Measurements from ENCODE around the gene UGT3A2.

UGT3A2 gene

DNA sequence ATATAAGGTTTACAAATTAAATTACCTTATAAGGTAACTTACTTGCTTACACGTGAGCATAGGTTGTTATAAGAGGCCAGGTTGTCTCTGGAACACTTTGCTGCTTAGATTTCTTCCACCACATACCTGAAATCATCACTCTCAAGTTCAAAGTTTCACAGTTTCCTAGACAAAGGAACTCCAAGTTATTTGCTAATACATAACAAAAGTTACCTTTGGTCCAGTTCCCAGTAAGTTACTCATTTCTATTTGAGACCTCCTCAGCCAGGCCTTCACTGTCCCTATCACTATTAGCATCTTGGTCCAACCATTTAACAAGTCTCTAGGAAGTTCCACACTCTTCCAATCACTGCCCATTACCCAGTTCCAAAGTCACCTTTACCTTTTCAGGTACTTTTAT, 57.0 kb downstream of the UGT3A2 start:
- no peak overlapping the region for H3K4me3 ChIP-seq (ENCODE audit: low read depth, low read length)
- DNase-seq (ENCODE audit: low read depth) = no peak
- TF ChIP-seq, protein P1, sequence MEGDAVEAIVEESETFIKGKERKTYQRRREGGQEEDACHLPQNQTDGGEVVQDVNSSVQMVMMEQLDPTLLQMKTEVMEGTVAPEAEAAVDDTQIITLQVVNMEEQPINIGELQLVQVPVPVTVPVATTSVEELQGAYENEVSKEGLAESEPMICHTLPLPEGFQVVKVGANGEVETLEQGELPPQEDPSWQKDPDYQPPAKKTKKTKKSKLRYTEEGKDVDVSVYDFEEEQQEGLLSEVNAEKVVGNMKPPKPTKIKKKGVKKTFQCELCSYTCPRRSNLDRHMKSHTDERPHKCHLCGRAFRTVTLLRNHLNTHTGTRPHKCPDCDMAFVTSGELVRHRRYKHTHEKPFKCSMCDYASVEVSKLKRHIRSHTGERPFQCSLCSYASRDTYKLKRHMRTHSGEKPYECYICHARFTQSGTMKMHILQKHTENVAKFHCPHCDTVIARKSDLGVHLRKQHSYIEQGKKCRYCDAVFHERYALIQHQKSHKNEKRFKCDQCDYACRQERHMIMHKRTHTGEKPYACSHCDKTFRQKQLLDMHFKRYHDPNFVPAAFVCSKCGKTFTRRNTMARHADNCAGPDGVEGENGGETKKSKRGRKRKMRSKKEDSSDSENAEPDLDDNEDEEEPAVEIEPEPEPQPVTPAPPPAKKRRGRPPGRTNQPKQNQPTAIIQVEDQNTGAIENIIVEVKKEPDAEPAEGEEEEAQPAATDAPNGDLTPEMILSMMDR (IDR thresholded peaks at IDR 0.05; ENCODE audit: insufficient read depth, low read depth, low read length, missing control alignments) = no peak

DNA sequence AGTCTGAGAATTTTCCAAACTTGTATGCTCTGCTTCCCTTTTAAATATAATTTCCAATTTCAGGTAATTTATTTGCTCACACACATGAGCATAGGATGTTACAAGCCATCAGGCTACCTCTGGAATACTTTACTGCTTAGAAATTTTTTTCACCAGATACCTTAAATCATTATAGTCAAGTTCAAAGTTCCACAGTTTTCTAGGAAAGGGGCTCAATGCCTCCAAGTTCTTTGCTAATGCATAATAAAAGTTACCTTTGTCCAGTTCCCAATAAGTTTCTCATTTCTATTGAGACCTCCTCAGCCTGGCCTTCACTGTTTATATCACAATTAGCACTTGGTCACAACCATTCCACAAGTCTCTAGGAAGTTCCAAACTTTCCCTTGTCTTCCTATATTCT, 59.3 kb downstream of the UGT3A2 start:
- H3K4me3 ChIP-seq (ENCODE audit: low read depth, low read length) = no peak overlapping the region
- TF ChIP-seq, protein P1 (IDR thresholded peaks at IDR 0.05; ENCODE audit: insufficient read depth, low read depth, low read length, missing control alignments) = no peak
- DNase-seq (ENCODE audit: low read depth) = no peak

DNA sequence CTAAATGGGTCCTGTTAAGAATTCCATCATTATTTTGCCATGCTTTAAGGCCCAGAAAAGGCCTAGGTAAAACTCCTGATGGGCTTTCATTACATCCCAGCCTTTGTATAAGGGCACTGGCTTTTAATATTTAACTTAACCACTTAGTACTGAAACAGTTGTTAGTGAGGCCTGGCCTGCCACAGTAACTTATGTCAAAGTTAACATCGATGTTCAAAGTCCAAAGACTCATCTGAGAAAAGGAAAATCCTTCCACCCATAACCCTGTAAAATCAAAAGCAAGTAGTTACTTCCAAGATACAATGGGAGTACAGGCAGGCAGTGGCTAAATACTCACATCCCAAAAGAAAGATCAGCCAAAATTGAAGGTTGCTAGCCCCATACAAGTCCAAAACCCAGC, 60.5 kb downstream of the UGT3A2 start:
- TF ChIP-seq, protein P1 (IDR thresholded peaks at IDR 0.05; ENCODE audit: insufficient read depth, low read depth, low read length, missing control alignments) = no peak
- H3K4me3 ChIP-seq (ENCODE audit: low read depth, low read length) = no peak overlapping the region
- DNase-seq (ENCODE audit: low read depth) = no peak

DNA sequence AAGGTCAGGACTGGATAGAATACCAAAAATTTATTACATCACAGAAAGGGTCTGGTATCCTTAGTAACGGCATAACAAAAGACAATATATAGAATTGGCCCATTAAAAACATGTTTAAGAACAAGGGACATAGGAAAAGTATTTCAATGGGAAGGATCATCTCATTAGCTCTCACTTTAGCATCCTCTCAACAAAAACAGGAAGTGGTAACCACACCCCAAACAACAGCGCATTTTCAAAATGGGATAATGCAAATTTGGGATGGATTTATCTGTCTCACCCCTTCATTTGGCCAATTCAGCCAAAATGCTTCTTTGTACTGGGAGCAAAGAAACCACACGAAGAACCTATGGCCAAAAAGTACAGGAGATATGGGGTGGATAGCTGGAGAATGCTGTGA, 65.7 kb downstream of the UGT3A2 start:
- TF ChIP-seq, protein P1 (IDR thresholded peaks at IDR 0.05; ENCODE audit: insufficient read depth, low read depth, low read length, missing control alignments) = no peak
- H3K4me3 ChIP-seq (ENCODE audit: low read depth, low read length) = no peak overlapping the region
- DNase-seq (ENCODE audit: low read depth) = no peak

DNA sequence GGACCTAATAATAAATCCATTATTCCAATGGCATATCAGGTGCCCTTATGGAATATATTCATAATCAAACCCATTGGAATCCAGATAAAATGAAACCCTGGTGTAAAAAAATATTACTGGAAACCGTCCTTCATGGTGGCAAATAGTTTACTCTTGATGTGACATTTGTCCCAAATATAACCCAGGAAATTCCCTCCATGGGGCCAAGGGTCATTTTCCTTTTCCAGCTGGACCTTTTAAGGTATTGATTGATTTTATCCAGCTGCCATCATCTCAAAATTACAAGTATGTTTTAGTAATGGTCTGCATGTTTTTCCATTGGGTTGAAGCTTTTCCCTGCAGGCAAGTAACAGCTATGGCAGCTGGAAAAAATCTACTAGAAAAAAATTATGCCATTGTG, 67.1 kb downstream of the UGT3A2 start:
- TF ChIP-seq, protein P1 (IDR thresholded peaks at IDR 0.05; ENCODE audit: insufficient read depth, low read depth, low read length, missing control alignments) = no peak
- DNase-seq (ENCODE audit: low read depth) = no peak
- no peak overlapping the region for H3K4me3 ChIP-seq (ENCODE audit: low read depth, low read length)

DNA sequence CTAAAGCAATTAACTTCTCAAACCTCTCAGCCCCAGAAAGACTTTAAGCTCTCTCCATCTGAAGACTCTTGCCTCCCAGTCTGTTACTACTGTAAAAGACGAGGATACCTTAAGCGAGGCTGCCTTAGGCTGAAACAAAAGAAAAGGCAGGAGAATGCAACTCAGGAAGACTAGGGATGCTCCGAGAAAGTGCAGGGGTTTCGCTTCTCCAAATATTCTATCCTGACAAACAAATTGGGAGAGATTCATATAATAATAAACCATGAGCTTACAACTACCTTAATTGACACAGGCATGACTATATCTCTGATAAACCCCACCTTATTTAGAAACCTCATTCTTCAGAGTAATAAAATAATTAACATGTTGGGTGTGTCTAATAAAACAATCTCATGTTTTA, 70.6 kb downstream of the UGT3A2 start:
- H3K4me3 ChIP-seq (ENCODE audit: low read depth, low read length) = no peak overlapping the region
- TF ChIP-seq, protein P1 (IDR thresholded peaks at IDR 0.05; ENCODE audit: insufficient read depth, low read depth, low read length, missing control alignments) = no peak
- no peak for DNase-seq (ENCODE audit: low read depth)

DNA sequence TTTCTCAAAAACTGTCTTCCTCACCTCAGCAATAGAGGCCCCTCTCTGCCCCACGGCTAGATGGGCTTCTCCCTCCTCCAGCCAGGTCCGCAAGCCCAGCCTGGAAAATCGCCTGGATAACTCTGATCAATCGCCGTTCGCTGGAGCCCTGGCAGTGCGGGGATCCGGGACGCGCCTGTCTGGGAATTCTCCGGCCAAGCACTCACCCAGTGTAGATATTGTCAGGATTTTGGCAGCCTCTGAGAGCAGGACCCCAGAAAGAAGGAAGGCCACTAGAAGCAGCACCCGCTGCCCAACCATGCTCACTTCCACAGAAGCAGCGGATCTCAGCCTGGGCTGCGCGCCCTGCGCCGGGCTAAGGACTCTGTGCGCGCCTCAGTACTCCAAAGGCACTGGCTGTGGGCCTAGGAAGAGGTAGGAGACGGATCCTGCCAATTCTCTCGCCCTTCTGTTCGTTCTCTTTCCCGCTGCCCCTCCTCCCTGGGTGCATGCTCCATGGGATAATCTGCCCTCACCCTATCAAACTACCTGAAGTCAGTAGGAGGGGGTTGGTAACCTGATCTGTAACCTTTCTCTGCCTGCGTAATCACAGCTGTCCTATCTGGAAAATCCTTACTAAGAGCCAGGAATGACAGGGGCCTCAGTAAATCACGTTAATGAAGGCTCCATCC, 75.6 kb downstream of the UGT3A2 start, which contains the start of gene UGT3A1:
UGT3A1 (minus strand) TSS at position 450 of the 671 bp plus-strand sequence; CDS start at position 300, 150 bp downstream.
- H3K4me3 ChIP-seq (ENCODE audit: low read depth, low read length) = no peak within 1 kb of the TSS

More for the DNA sequence above, 75.6 kb downstream of the UGT3A2 start, which contains the start of gene UGT3A1:
- DNase-seq (ENCODE audit: low read depth) = no peak
- TF ChIP-seq, protein P1 (IDR thresholded peaks at IDR 0.05; ENCODE audit: insufficient read depth, low read depth, low read length, missing control alignments) = no peak

All from GM12865 (cell line).